Measurements from ENCODE around the gene SCPEP1. TPM values are rescaled to one million over a fixed set of nuclear protein-coding genes. Genes with fewer than 3 reads are reported as not detected.

SCPEP1 gene
- total RNA-seq, 3 donors from 2014 or later (not counting 1 experiment from before 2014, with no cell fraction given): 28.7 to 37.2 (median 35.3) TPM

- Mint-ChIP-seq H3K4me1 (peaks cover 20 to 23% of the 10 kb centered on the region in 2 donors), H3K9me3 (no peaks in the 10 kb centered on the region), H3K27me3 (ENCODE audit: low read depth in 2 of 2) (peaks cover 7 to 10% of the 10 kb centered on the region in 2 donors), H3K4me3 (no peak overlapping the region), H3K36me3 (no peaks in the 10 kb centered on the region), H3K27ac (no peak overlapping the region)
- H3K27ac ChIP-seq (ENCODE audit: low read length): no peak overlapping the region
- ATAC-seq (no peak), DNase-seq (no peak)
- peaks cover 15% of the 10 kb centered on the region for H3K4me1 ChIP-seq (ENCODE audit: control insufficient read depth, insufficient read depth, low read length)
- H3K27me3 ChIP-seq (ENCODE audit: control insufficient read depth, insufficient read depth, low read length): no peaks in the 10 kb centered on the region
- TF ChIP-seq CTCF (IDR thresholded peaks at IDR 0.05): no peak
- intact Hi-C loops (cut with micrococcal nuclease): no loop called here
- H3K9me3 ChIP-seq (ENCODE audit: control insufficient read depth, insufficient read depth, low read length): no peaks in the 10 kb centered on the region
- H3K4me3 ChIP-seq (ENCODE audit: low read length): no peak overlapping the region
- peaks cover 3% of the 10 kb centered on the region for H3K36me3 ChIP-seq (ENCODE audit: control insufficient read depth, insufficient read depth, low read length)
- WGBS (ENCODE audit: insufficient coverage): 62% methylated on average over 2 of the region's 2 CpGs
Measured at GRCh38 chr17:57008958-57009357, 31.0 kb downstream of the SCPEP1 start.

- Histone ChIP-seq H3K27me3 (ENCODE audit: control insufficient read depth, insufficient read depth, low read length) (no peaks in the 10 kb centered on the region), H3K4me1 (ENCODE audit: control insufficient read depth, insufficient read depth, low read length) (peaks cover 13% of the 10 kb centered on the region), H3K9me3 (ENCODE audit: control insufficient read depth, insufficient read depth, low read length) (no peaks in the 10 kb centered on the region), H3K36me3 (ENCODE audit: control insufficient read depth, insufficient read depth, low read length) (peaks cover 3% of the 10 kb centered on the region), H3K4me3 (ENCODE audit: low read length) (no peak overlapping the region), H3K27ac (ENCODE audit: low read length) (no peak overlapping the region)
- TF ChIP-seq CTCF (IDR thresholded peaks at IDR 0.05): peak; percentile 66
- DNase-seq (peak; percentile 19 to 73), ATAC-seq (peak; percentile 50 to 76 (median 66))
- intact Hi-C loops (cut with micrococcal nuclease): no loop called here
- no peaks in the 10 kb centered on the region for H3K9me3 Mint-ChIP-seq
- WGBS (ENCODE audit: insufficient coverage): 27% methylated on average over 7 of the region's 7 CpGs
- no peak overlapping the region for H3K4me3 Mint-ChIP-seq
- H3K27me3 Mint-ChIP-seq (ENCODE audit: low read depth in 2 of 2): peaks cover 7 to 10% of the 10 kb centered on the region in 2 donors
- H3K36me3 Mint-ChIP-seq: no peaks in the 10 kb centered on the region
- H3K4me1 Mint-ChIP-seq: peaks cover 14 to 17% of the 10 kb centered on the region in 2 donors
- H3K27ac Mint-ChIP-seq: no peak overlapping the region
Measured at GRCh38 chr17:57009737-57010445, 32.0 kb downstream of the SCPEP1 start.

- peaks cover 3% of the 10 kb centered on the region for H3K36me3 ChIP-seq (ENCODE audit: control insufficient read depth, insufficient read depth, low read length)
- H3K27me3 Mint-ChIP-seq (ENCODE audit: low read depth in 2 of 2): peaks cover 8 to 10% of the 10 kb centered on the region in 2 donors
- DNase-seq (no peak), ATAC-seq (no peak)
- intact Hi-C loops (cut with micrococcal nuclease): no loop called here
- no peaks in the 10 kb centered on the region for H3K27me3 ChIP-seq (ENCODE audit: control insufficient read depth, insufficient read depth, low read length)
- H3K9me3 ChIP-seq (ENCODE audit: control insufficient read depth, insufficient read depth, low read length): no peaks in the 10 kb centered on the region
- no peak overlapping the region for H3K27ac Mint-ChIP-seq
- H3K4me1 Mint-ChIP-seq: peaks cover 8 to 11% of the 10 kb centered on the region in 2 donors
- peaks cover 7% of the 10 kb centered on the region for H3K4me1 ChIP-seq (ENCODE audit: control insufficient read depth, insufficient read depth, low read length)
- no peak overlapping the region for H3K27ac ChIP-seq (ENCODE audit: low read length)
- TF ChIP-seq CTCF (IDR thresholded peaks at IDR 0.05): no peak
- WGBS (ENCODE audit: insufficient coverage): 100% methylated on average over 1 of the region's 3 CpGs
- H3K36me3 Mint-ChIP-seq: no peaks in the 10 kb centered on the region
- no peaks in the 10 kb centered on the region for H3K9me3 Mint-ChIP-seq
- H3K4me3 ChIP-seq (ENCODE audit: low read length): no peak overlapping the region
- no peak overlapping the region for H3K4me3 Mint-ChIP-seq
Measured at GRCh38 chr17:57010487-57010886, 32.6 kb downstream of the SCPEP1 start.
